ENCODE data around the gene ZNF518A.

The ZNF518A gene

GRCh38 chr10:96129387-96130325 is at the start of gene ZNF518A:
ZNF518A (plus strand) TSS chr10:96130297; CDS start chr10:96156323, 26,026 bp downstream.
- in situ Hi-C loops (cut with MboI; ENCODE audit: low sequenced_read_pairs), result loop anchor here (5.0 kb wide), 1 partner anchor 37 kb away; no protein-coding TSS in a partner anchor

DNA sequence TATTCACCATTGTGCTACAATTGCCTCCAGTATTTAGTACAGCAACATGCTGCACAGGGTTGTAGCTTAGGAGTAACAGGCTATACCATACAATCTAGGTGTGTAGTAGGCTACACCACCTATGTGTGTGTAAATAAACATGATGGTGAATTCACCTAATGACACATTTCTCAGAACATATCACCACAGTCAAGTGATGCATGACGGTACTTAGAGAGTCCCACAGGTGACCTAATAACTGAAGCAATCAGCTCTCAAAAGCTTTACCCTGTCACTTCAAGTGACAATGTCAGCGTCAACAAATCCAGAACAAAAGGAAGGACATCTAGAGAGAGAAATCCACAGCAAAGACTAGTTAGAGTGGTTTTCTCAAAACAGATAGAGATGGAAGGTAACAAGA is 47.9 kb upstream of the ZNF518A start:
- in situ Hi-C loops (cut with MboI; ENCODE audit: low sequenced_read_pairs), result no loop called here

GRCh38 chr10:96082748-96083147 is 47.3 kb upstream of the ZNF518A start:
- in situ Hi-C loops (cut with MboI; ENCODE audit: low sequenced_read_pairs), result no loop called here

DNA sequence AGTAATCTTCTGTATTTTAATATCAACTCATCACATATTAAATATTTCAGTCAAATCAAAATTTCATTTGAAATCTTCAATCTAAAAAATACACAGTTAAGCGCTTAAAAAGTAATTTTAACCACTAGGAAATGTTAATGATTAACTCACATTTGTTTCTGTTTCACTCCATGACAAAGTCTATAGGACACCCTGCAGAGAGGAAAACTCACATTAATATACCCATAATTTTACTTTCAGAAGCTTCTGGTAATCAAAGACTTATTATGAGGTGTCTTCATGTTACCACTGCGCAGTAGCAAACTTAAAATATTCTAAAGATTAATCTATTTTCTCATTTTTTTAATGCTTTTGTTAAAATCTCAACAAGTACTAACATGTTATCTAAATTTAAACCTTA is 41.0 kb upstream of the ZNF518A start:
- in situ Hi-C loops (cut with MboI; ENCODE audit: low sequenced_read_pairs), result no loop called here

DNA sequence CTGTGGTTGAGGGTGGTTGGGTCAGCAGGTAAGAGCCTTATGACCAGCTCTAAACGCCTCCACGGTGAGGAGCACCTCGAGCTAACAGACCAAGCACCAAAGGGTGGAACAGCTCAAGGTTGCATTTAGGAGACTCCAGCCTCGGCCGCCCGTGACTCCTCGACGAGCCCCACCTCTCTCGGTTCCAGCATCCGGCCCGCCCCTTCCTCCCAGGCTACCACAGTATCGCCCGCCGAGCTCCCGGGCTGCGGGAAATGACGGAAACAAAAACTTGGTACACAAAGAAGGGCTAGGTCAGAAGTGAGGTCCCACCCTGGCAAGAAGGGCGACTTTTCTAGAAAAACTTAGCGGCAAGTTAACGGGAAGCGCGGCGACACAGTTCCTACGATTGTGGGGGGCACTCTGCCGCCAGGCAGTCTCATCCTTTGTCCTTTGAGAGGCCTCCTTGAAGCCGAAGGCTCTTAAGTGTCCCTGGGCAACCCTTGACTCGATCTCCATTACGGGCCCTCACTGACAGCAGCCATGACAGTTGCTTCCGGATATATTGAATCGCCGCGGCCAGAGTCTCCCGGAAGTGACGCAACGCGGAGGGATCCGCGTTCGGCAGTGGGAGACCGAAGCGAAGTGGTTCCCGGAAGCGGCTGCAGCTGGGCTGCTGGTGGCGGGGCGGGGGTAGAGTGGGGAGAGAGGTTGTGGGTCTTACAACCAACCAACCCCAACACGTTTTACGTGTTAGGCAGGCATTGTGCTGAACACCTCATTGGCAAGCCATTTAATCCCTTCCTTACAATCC is 40.2 kb upstream of the ZNF518A start:
- in situ Hi-C loops (cut with MboI; ENCODE audit: low sequenced_read_pairs), result loop anchor here (5.0 kb wide), 1 partner anchor 42 kb away; the partner anchor contains the start of gene ZNF518A

DNA sequence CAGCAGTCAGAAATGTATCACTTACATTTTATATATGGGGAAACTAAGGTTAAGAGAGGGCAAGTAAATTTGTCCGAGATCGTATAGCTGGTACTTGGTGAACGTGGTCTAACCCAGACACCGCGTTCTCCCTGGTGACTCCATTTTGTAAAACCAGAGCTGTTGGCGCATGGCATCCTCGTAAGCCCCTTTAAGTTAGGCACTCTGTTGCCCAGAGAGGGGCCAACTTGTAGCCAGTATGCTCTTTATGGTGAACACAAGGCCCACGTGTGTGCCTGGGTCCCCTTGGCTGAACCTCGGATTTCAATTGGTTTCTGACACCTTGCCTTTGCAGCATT is 39.7 kb upstream of the ZNF518A start:
- in situ Hi-C loops (cut with MboI; ENCODE audit: low sequenced_read_pairs), result loop anchor here (5.0 kb wide), 1 partner anchor 42 kb away; the partner anchor contains the start of gene ZNF518A

- in situ Hi-C loops (cut with MboI; ENCODE audit: low sequenced_read_pairs), result loop anchor here (5.0 kb wide), 1 partner anchor 39 kb away; the partner anchor contains the start of gene ZNF518A
Observed at GRCh38 chr10:96092999-96093767, 36.9 kb upstream of the ZNF518A start.

DNA sequence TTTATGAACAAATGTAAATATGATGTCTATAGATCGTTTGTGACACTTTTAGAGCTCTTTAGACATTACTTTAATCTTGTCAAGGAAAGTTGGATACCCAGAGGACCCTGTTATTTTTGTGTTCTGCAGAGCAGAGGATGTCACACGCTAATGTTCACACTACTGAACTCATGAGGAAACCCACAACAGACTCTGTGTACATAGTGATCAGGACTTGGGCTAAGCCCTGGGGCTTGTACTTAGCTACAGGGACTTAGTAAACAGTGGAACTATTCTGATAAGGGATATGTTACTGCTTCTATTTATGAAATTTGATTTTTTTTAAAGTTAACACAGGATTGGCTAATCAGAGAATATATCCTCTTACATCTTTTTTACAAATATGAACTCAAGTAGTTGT is 36.1 kb upstream of the ZNF518A start:
- in situ Hi-C loops (cut with MboI; ENCODE audit: low sequenced_read_pairs), result loop anchor here (5.0 kb wide), 1 partner anchor 38 kb away; the partner anchor contains the start of gene ZNF518A

DNA sequence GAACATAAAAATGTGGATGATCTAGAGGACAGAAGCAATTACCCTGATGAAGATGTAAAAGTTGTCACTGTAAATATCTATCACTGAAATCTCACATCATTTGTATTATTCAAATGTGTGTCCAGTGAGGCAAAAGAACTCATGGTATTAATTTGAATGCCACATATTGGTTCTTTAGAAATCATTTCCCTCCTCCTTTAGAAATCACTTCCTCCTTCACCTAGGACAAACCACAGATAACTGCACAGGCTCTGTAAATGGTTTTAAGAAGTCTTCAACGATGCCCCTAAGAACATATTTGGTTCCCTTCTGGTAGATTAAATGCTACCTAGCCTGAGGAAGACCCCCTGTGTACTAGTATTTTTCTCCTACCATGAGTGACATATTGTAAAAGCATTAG is 33.1 kb upstream of the ZNF518A start:
- in situ Hi-C loops (cut with MboI; ENCODE audit: low sequenced_read_pairs), result no loop called here

DNA sequence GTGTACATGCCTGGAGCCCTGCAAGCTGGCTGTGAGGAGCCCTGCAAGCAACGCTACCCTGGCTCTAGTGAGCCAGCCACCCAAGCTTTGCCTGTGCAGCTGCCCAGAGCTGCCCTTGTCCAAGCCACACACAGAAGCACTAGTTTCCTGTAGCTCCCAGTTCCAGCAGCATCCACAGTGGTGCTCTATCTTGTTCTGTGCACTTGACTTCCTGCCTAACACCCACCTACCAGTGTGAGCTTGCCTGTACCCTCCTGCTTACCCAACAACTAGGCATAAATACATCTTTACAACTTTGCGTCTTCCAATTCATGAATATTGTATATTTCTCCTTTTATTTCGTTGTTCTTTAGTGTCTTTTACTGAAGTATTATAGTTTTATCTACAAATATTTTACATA is 32.2 kb upstream of the ZNF518A start:
- in situ Hi-C loops (cut with MboI; ENCODE audit: low sequenced_read_pairs), result no loop called here

DNA sequence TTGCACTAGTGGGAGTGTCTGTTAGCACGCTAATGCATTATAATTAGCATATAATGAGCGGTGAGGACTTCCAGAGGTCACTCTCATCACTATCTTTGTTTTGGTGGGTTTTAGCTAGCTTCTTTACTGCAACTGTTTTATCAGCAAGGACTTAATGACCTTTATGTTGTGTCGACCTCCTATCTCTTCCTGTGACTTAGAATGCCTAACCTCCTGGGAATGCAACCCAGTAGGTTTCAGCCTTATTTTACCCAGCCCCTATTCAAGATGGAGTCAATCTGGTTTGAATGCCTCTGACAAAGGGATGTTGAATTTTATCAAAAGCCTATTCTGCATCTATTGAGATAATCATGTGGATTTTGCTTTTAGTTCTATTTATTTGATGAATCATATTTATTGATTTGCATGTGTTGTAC is 22.5 kb upstream of the ZNF518A start:
- in situ Hi-C loops (cut with MboI; ENCODE audit: low sequenced_read_pairs), result no loop called here

DNA sequence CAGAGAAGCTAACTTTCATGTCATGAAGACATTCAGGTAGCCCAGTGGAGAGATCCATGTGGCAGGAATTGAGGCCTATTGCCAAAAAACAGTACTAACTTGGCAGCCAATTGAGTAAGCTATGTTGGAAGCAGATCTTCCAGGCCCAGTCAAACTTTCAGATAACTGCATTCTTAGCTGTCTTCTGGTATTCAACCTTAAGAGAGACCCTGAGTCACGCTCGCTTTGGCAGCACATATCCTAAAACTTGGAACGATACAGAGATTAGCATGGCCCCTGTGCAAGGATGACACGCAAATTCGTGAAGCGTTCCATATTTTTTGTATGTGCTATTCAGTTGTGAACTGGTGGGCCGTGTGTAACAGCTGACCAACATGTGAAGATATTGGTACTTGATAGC is 17.6 kb upstream of the ZNF518A start:
- in situ Hi-C loops (cut with MboI; ENCODE audit: low sequenced_read_pairs), result no loop called here

DNA sequence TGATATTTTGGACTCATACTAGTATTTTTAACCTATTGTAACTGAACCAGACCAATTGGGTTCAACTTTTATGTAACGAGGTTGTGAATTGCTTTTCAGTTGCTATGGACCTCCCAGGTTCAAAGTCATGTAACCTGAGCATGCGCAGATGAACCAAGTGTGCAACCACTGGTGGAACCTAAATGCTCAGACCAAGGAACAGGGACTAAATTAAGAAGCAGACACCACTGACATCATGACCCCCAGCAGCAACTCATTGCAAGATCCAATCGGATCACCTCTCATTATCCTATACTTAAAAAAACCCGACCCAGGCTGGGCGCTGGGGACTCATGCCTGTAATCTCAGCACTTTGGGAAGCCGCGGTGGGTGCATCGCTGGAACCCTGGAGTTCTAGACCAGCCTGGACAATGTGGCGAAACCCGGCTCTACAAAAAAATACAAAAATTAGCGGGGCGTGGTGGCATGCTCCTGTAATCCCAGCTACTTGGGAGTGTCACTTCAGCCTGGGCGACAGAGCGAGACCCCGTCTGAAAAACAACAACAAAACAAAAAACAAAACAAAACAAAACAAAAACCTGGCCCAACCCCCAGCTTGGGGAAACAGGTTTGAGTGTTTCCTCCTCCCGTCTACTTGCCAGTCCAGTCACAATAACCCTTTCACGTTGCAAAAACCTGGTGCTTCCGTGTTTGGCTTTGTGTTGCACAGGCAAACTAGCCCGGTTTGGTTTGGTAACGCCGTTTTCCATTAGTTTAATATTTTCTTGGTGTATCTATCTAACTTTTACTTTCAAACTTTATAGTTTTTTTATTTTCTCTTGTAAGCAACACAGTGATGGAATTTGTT is 11.3 kb upstream of the ZNF518A start:
- in situ Hi-C loops (cut with MboI; ENCODE audit: low sequenced_read_pairs), result no loop called here

GRCh38 chr10:96122824-96123223 is 7.3 kb upstream of the ZNF518A start:
- in situ Hi-C loops (cut with MboI; ENCODE audit: low sequenced_read_pairs), result no loop called here

GRCh38 chr10:96124230-96125141 is 5.6 kb upstream of the ZNF518A start:
- in situ Hi-C loops (cut with MboI; ENCODE audit: low sequenced_read_pairs), result no loop called here

GRCh38 chr10:96125142-96125515 is 5.0 kb upstream of the ZNF518A start:
- in situ Hi-C loops (cut with MboI; ENCODE audit: low sequenced_read_pairs), result no loop called here

DNA sequence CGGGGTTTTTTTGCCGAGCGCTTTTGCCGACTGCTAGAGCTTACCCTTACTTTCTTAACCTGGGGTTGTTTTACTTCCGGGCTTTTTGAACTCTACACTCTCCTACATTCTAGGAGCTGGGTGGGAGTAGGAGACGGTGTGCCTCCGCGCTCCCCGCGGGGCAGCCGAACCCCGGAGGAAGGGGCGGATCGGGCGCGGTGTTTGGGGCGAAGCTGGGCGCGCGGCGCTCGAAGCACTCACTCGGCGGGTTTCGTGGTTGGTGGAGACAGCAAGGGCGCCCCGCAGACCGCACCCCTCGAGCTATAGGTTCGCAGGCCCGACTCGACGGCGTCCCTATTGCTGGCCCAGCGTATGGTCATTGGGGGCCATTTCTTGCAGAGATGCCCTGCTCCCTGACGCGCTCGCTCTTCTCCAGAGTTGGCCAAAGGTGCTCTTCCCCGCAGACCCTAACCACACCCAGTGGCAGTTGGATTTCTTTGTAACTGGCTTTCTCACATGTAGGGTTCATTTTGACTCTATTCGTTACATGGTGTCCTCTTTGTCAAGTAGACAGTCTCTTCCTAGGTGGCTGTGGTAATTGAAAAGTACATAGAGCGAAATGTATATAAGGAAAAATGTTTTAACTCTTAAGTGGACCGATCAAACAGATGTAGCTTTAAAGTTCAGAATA is 364 bp downstream of the ZNF518A start:
- in situ Hi-C loops (cut with MboI; ENCODE audit: low sequenced_read_pairs), result loop anchor here (5.0 kb wide), 1 partner anchor 38 kb away; no protein-coding TSS in a partner anchor

DNA sequence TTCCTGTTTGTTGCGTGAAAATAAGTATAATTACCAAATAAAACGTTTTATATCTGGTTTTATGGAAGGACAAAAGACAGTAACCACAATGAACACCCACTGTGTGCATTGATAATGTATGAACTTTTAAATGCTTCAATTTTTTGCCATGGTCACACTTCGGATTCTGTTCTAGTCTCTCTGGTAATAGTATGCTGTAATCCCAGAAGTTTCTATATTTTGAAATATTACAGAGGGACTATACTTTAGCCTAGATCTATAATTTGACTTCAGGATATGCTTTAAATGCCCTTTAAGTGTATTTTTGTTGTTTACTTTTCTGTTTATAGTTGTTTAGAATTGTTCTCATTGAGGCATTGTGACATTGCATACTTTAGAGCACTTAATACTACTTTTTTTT is 1.5 kb downstream of the ZNF518A start:
- in situ Hi-C loops (cut with MboI; ENCODE audit: low sequenced_read_pairs), result loop anchor here (5.0 kb wide), 1 partner anchor 39 kb away; no protein-coding TSS in a partner anchor
